GM19455 (cell line): ENCODE data around the gene RBMY1B.
"Not testable (repeated sequence)": the region's sequence is repeated elsewhere in the genome, so short reads cannot be mapped to it uniquely, and the experiment has no call there.

Experiments used
- ATAC-seq: cut with Tn5 transposase; IDR thresholded peaks from one replicate; pipeline ENCODE4 v1.9.1; 2021; ENCODE audit not compliant: unreplicated experiment

The RBMY1B gene

GRCh38 chrY:21511038-21511437 lies at the start of gene RBMY1B:
RBMY1B (plus strand) TSS chrY:21511338; CDS start chrY:21513351, 2,013 bp downstream.
- not testable (repeated sequence) for ATAC-seq

GRCh38 chrY:21462915-21463314 lies 48.2 kb upstream of the RBMY1B start:
- not testable (repeated sequence) for ATAC-seq

GRCh38 chrY:21482967-21483366 lies 28.2 kb upstream of the RBMY1B start:
- ATAC-seq: no peak

GRCh38 chrY:21534579-21534978 lies 23.4 kb downstream of the RBMY1B start, which contains the start of gene RBMY1A1:
RBMY1A1 (plus strand) TSS chrY:21534879; CDS start chrY:21536892, 2,013 bp downstream.
- not testable (repeated sequence) for ATAC-seq

- ATAC-seq: peak; percentile 91
These were observed 48.3 kb downstream of the RBMY1B start for GRCh38 chrY:21559316-21559984.
